ENCODE results near the gene HYPK.

DNA sequence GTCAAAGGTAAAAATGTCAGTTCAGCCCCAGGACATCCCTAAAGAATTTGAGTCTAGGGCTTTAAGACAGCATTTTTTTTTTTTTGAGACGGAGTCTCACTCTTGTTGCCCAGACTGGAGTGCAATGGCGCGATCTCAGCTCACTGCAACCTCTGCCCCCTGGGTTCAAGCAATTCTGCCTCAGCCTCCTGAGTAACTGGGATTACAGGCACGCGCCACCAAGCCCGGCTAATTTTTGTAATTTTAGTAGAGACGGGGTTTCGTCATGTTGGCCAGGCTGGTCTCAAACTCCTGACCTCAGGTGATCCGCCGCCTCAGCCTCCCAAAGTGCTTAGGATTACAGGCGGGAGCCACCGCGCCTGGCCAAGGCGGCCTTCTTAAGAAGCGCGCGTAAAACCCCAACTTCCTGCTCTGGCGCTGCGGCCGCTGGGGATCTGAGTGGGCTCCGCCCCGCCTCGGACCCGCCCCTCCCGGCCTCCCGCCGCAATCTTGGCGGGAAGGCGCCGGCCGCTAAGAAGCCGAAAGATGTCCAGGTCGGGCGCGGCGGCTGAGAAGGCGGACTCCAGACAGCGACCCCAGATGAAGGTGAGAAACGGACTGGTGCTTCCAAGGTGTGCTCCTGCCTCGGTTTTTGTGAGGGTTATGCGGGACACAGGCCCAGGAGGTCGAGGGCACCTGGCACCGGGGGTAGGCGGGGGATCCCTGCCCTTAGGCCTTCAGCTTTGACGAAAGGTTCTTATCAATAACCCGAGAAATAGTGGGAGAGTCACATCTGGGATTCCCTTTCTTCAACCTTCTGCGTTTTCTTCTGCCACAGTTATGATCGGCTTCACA, 26.3 kb downstream of the HYPK start, which contains the start of gene WDR76:
- TF ChIP-seq, protein P1, sequence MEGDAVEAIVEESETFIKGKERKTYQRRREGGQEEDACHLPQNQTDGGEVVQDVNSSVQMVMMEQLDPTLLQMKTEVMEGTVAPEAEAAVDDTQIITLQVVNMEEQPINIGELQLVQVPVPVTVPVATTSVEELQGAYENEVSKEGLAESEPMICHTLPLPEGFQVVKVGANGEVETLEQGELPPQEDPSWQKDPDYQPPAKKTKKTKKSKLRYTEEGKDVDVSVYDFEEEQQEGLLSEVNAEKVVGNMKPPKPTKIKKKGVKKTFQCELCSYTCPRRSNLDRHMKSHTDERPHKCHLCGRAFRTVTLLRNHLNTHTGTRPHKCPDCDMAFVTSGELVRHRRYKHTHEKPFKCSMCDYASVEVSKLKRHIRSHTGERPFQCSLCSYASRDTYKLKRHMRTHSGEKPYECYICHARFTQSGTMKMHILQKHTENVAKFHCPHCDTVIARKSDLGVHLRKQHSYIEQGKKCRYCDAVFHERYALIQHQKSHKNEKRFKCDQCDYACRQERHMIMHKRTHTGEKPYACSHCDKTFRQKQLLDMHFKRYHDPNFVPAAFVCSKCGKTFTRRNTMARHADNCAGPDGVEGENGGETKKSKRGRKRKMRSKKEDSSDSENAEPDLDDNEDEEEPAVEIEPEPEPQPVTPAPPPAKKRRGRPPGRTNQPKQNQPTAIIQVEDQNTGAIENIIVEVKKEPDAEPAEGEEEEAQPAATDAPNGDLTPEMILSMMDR (IDR thresholded peaks at IDR 0.05; ENCODE audit: poor library complexity, severe bottlenecking): no peak
- no peak for TF ChIP-seq EZH2 (IDR thresholded peaks at IDR 0.05; ENCODE audit: borderline replicate concordance, insufficient read depth, low read length, poor library complexity, severe bottlenecking)

Data from neural cell (in vitro differentiated cells).